Suppressor macrophage treated with lipopolysaccharide for 4 hours (primary cell): ENCODE data around the gene KANSL1.
"Not testable (repeated sequence)": the region's sequence is repeated elsewhere in the genome, so short reads cannot be mapped to it uniquely, and the experiment has no call there.

Experiments used
- DNase-seq: peaks from one replicate; pipeline ENCODE4 v3.0.0-alpha.2; 2020

Gene KANSL1

GRCh38 chr17:46031440-46031839 is 161.8 kb downstream of the KANSL1 start:
- DNase-seq: no peak

GRCh38 chr17:46030752-46031151 is 162.5 kb downstream of the KANSL1 start:
- no peak for DNase-seq

- DNase-seq: no peak
Observed at GRCh38 chr17:46029627-46030026, 163.6 kb downstream of the KANSL1 start.

GRCh38 chr17:46028981-46029565 is 164.2 kb downstream of the KANSL1 start:
- DNase-seq: no peak

GRCh38 chr17:46028374-46028773 is 164.9 kb downstream of the KANSL1 start:
- no peak for DNase-seq

GRCh38 chr17:46027976-46028325 is 165.3 kb downstream of the KANSL1 start:
- no peak for DNase-seq

- DNase-seq: peak; percentile 39
Observed at GRCh38 chr17:46027048-46027975, 165.9 kb downstream of the KANSL1 start.

- DNase-seq: peak; percentile 54
Observed at GRCh38 chr17:46026166-46027047, 166.8 kb downstream of the KANSL1 start.

- DNase-seq: no peak
Observed at GRCh38 chr17:46025510-46026165, 167.6 kb downstream of the KANSL1 start.

- DNase-seq: no peak
Observed at GRCh38 chr17:46025060-46025459, 168.2 kb downstream of the KANSL1 start.

GRCh38 chr17:46024590-46024989 is 168.6 kb downstream of the KANSL1 start:
- DNase-seq: no peak

GRCh38 chr17:46023783-46024388 is 169.3 kb downstream of the KANSL1 start:
- no peak for DNase-seq

GRCh38 chr17:46023366-46023765 is 169.9 kb downstream of the KANSL1 start:
- not testable (repeated sequence) for DNase-seq

- no peak for DNase-seq
Observed at GRCh38 chr17:46020998-46021397, 172.2 kb downstream of the KANSL1 start.

- DNase-seq: peak; percentile 63
Observed at GRCh38 chr17:46020023-46020761, 173.0 kb downstream of the KANSL1 start.

GRCh38 chr17:46019408-46019925 is 173.8 kb downstream of the KANSL1 start:
- DNase-seq: not testable (repeated sequence)

- no peak for DNase-seq
Observed at GRCh38 chr17:46013502-46014165, 179.6 kb downstream of the KANSL1 start.

GRCh38 chr17:46013127-46013501 is 180.1 kb downstream of the KANSL1 start:
- DNase-seq: no peak

GRCh38 chr17:46012506-46013079 is 180.6 kb downstream of the KANSL1 start:
- DNase-seq: no peak

GRCh38 chr17:46011711-46012505 is 181.3 kb downstream of the KANSL1 start:
- no peak for DNase-seq
